ENCODE measurements around the gene TOP2A. TPM values are rescaled to one million over a fixed set of nuclear protein-coding genes. Genes with fewer than 3 reads are reported as not detected.

The TOP2A gene
- total RNA-seq, 1 experiment from 2014 or later = 159 TPM

DNA sequence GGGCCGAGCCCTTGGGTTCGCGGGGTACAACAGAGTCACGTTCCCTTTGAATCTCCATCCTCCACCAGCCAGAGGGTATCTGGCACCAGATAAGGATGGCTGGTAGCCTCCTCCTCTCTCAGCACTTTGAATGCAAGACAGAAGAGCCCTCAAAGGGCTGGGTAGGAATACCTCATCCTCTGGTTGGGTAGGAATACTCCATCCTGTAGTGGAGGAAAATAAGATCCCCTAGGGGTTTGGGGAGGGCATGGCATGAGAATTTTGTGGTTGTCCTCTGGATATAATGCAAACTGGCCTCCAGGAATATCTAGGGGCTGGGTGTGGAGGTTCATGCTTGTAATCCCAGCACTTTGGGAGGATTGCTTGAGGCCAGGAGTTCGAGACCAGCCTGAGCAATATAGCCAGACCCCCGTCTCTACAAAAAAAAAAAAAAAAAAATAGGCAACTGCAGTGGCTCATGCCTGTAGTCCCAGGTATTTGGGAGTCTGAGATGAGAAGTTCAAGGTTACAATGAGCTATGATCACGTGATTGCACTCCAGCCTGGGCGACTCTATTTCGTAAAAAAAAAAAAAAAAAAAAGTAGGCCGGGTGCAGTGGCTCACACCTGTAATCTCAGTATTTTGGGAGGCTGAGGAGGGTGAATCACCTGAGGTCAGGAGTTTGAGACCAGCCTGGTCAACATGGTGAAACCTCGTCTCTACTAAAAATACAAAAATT is 28.2 kb upstream of the TOP2A start:
- H3K27me3 ChIP-seq (ENCODE audit: control insufficient read depth, insufficient read depth, low read length) = peaks cover 4% of the 10 kb centered on the region
- no peaks in the 10 kb centered on the region for H3K36me3 ChIP-seq (replicated peaks; ENCODE audit: control insufficient read depth, insufficient read depth, low read length)
- no peak for DNase-seq
- no peak overlapping the region for H3K4me3 ChIP-seq (ENCODE audit: insufficient read depth, low read depth, low read length)

DNA sequence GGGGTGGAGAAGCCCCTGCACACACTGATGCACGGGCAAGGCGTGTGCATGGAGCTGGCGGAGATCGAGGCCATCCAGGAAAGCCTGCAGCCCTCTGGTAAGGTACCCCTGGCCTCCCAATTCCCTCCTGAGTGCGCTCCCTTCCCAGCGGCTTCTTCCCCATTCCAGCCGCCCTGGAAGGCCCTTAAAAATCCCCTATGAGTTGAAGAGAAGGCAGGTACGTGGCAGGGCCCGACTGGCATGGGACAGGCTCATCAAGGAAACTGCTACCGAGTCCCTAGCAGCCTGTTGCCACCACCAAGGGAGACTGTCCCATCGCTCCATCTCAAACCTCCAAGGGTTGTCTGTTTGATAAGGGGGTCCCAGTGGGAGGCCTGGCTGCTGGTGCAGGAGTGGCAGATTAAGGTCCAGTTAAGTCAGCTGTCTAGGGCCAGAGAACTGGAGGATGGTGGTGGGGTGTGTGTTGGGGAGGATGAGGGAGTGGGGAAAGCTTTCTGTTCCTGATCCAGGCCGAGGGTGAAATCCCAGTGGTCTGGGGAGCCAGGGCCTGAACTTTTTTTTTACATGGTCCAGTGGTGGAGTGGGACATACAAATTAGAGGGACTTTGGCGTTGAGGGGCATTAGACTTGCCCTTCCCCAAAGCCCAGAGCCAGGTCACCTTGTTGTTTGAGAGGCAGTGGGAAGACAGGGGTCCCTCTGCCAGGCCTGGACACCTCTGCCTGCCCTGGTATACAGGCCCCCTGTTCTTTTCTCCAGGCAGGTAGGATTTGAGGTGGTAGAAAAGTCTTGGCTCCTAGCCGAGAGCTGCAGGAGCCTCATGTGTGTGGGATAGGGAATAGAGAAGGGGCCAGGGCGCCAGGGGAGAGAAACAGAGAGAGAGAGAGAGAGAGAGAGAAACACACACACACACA is 26.5 kb upstream of the TOP2A start:
- H3K27me3 ChIP-seq (ENCODE audit: control insufficient read depth, insufficient read depth, low read length) = peaks cover 4% of the 10 kb centered on the region
- peak overlapping the region; percentile 49 for H3K4me3 ChIP-seq (ENCODE audit: insufficient read depth, low read depth, low read length)
- DNase-seq = peak; percentile 40
- no peaks in the 10 kb centered on the region for H3K36me3 ChIP-seq (replicated peaks; ENCODE audit: control insufficient read depth, insufficient read depth, low read length)

DNA sequence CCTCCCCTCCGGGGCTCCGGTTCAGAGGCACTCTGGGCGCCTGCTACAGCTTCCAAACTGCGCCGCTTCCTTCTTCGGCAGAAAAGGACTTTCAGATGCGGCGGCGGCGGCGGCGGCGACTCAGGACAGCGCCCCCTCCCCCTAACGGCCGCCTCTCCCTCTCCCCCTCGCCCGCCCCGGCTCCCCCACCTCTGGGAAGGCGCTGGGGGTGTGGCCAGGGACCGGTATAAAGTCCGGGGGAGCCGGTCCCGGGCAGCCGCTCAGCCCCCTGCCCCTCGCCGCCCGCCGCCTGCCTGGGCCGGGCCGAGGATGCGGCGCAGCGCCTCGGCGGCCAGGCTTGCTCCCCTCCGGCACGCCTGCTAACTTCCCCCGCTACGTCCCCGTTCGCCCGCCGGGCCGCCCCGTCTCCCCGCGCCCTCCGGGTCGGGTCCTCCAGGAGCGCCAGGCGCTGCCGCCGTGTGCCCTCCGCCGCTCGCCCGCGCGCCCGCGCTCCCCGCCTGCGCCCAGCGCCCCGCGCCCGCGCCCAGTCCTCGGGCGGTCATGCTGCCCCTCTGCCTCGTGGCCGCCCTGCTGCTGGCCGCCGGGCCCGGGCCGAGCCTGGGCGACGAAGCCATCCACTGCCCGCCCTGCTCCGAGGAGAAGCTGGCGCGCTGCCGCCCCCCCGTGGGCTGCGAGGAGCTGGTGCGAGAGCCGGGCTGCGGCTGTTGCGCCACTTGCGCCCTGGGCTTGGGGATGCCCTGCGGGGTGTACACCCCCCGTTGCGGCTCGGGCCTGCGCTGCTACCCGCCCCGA is 25.7 kb upstream of the TOP2A start, which contains the start of gene IGFBP4:
TSS of gene IGFBP4 (plus strand) at position 255 of the 792 bp plus-strand sequence. CDS start at position 541, 286 bp downstream.
- DNase-seq = peak; percentile 98
- Histone ChIP-seq H3K36me3 (replicated peaks; ENCODE audit: control insufficient read depth, insufficient read depth, low read length) (no peaks in the 10 kb centered on the region), H3K27me3 (ENCODE audit: control insufficient read depth, insufficient read depth, low read length) (peaks cover 4% of the 10 kb centered on the region), H3K4me3 (ENCODE audit: insufficient read depth, low read depth, low read length) (peak within 1 kb of the TSS; percentile 53)

DNA sequence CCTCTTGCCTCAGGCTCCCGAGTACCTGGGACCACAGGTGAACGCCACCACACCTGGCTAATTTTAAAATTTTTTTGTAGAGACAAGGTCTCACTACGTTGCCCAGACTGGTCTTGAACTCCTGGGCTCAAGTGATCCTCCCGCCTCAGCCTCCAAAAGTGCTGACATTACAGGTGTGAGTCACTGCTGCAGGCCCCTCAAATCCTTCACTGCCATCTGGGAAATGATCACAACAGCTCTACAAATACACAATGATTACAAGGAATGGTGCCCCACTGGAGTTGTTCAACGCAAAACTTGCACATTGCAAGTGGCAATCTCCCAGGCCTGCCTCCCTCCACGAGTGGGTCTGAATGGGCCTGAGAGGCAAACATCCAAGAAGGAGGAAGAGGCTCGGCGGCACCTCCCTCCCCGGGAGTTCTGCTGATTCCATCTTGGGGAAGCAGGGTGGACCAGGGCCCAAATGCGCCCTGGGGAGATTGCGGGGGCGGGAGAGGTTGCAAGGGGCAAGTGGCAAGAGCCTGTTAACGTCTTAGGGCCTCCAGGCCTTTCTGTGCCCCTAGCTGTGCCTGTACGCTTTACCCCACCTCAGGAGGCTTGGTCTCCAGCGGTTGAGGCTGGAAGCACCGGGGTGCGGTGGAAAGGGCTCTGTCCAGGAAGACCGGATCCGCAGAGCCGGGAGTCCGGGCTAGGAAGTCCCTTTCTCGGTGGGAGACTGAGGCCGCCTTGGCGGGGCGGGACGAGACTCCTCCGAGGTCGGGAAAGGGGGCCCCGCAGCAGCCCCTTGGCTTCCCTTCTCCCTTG is 24.9 kb upstream of the TOP2A start:
- H3K36me3 ChIP-seq (replicated peaks; ENCODE audit: control insufficient read depth, insufficient read depth, low read length) = no peaks in the 10 kb centered on the region
- DNase-seq = peak; percentile 75
- H3K27me3 ChIP-seq (ENCODE audit: control insufficient read depth, insufficient read depth, low read length) = peaks cover 4% of the 10 kb centered on the region
- H3K4me3 ChIP-seq (ENCODE audit: insufficient read depth, low read depth, low read length) = peak overlapping the region; percentile 53

GRCh38 chr17:40440166-40440565 is 22.5 kb upstream of the TOP2A start:
- no peak for DNase-seq
- Histone ChIP-seq H3K36me3 (replicated peaks; ENCODE audit: control insufficient read depth, insufficient read depth, low read length) (no peaks in the 10 kb centered on the region), H3K27me3 (ENCODE audit: control insufficient read depth, insufficient read depth, low read length) (peaks cover 4% of the 10 kb centered on the region), H3K4me3 (ENCODE audit: insufficient read depth, low read depth, low read length) (no peak overlapping the region)

GRCh38 chr17:40437095-40437732 is 19.5 kb upstream of the TOP2A start:
- no peaks in the 10 kb centered on the region for H3K27me3 ChIP-seq (ENCODE audit: control insufficient read depth, insufficient read depth, low read length)

GRCh38 chr17:40436636-40437035 is 18.9 kb upstream of the TOP2A start:
- H3K36me3 ChIP-seq (replicated peaks; ENCODE audit: control insufficient read depth, insufficient read depth, low read length) = no peaks in the 10 kb centered on the region
- DNase-seq = no peak

More at GRCh38 chr17:40437095-40437732, 19.5 kb upstream of the TOP2A start:
- DNase-seq = no peak
- Histone ChIP-seq H3K36me3 (replicated peaks; ENCODE audit: control insufficient read depth, insufficient read depth, low read length) (no peaks in the 10 kb centered on the region), H3K4me3 (ENCODE audit: insufficient read depth, low read depth, low read length) (no peak overlapping the region)

GRCh38 chr17:40433551-40434415 is 16.1 kb upstream of the TOP2A start:
- DNase-seq = peak; percentile 75
- H3K36me3 ChIP-seq (replicated peaks; ENCODE audit: control insufficient read depth, insufficient read depth, low read length) = no peaks in the 10 kb centered on the region

More at GRCh38 chr17:40436636-40437035, 18.9 kb upstream of the TOP2A start:
- H3K27me3 ChIP-seq (ENCODE audit: control insufficient read depth, insufficient read depth, low read length) = no peaks in the 10 kb centered on the region
- no peak overlapping the region for H3K4me3 ChIP-seq (ENCODE audit: insufficient read depth, low read depth, low read length)

DNA sequence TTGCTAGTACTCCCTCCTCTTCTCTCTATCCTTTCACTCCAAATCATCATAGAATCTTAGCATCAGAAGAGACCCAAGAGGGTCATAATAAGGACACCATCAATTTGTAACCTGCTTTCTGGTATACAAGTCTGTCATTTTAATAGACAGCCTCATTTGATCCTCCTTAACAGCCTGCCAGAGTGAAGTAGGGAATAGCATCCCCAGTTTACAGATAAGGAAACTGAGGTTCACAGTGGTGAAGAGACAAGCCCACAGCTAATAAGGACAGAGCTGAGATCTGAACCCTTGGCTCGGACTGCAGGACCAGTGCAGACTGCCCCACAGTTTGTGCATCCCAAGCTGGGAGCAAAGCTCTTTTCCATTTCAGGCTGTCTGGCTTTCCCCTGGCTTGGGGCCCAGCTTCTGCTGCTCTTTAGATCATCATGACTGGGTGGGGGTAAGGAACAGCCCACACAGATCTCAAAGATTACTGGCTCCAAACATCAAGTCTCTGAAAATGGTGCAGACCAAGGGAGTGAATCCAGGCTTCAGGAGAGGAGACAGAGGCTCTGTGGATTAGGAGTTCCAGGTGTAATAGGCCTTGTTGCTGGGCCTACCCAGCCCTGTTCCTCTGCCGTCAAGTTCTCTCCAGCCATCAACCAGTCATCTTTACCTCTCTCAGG is 15.3 kb upstream of the TOP2A start:
- Histone ChIP-seq H3K27me3 (ENCODE audit: control insufficient read depth, insufficient read depth, low read length) (no peaks in the 10 kb centered on the region), H3K4me3 (ENCODE audit: insufficient read depth, low read depth, low read length) (no peak overlapping the region), H3K36me3 (replicated peaks; ENCODE audit: control insufficient read depth, insufficient read depth, low read length) (no peaks in the 10 kb centered on the region)
- no peak for DNase-seq

More at GRCh38 chr17:40433551-40434415, 16.1 kb upstream of the TOP2A start:
- no peak overlapping the region for H3K4me3 ChIP-seq (ENCODE audit: insufficient read depth, low read depth, low read length)
- no peaks in the 10 kb centered on the region for H3K27me3 ChIP-seq (ENCODE audit: control insufficient read depth, insufficient read depth, low read length)

GRCh38 chr17:40431231-40431602 is 13.5 kb upstream of the TOP2A start:
- no peaks in the 10 kb centered on the region for H3K36me3 ChIP-seq (replicated peaks; ENCODE audit: control insufficient read depth, insufficient read depth, low read length)
- H3K27me3 ChIP-seq (ENCODE audit: control insufficient read depth, insufficient read depth, low read length) = no peaks in the 10 kb centered on the region
- no peak for DNase-seq
- no peak overlapping the region for H3K4me3 ChIP-seq (ENCODE audit: insufficient read depth, low read depth, low read length)

GRCh38 chr17:40430272-40431230 is 12.9 kb upstream of the TOP2A start:
- no peaks in the 10 kb centered on the region for H3K36me3 ChIP-seq (replicated peaks; ENCODE audit: control insufficient read depth, insufficient read depth, low read length)
- no peak overlapping the region for H3K4me3 ChIP-seq (ENCODE audit: insufficient read depth, low read depth, low read length)
- DNase-seq = no peak
- H3K27me3 ChIP-seq (ENCODE audit: control insufficient read depth, insufficient read depth, low read length) = no peaks in the 10 kb centered on the region

All from H7 (cell line).